GM12864 (cell line): ENCODE measurements around the gene SCO2.

Experiments
- DNase-seq: peaks from one replicate; pipeline ENCODE4 v3.0.0-alpha.2; 2011; ENCODE audit warnings: low read depth
- H3K4me3 ChIP-seq: 2 replicates; pipeline ENCODE4 v1.5.1; 2011; ENCODE audit warnings: mild to moderate bottlenecking, low read depth, low read length, control low read depth
- TF ChIP-seq, protein P1 (sequence below): IDR thresholded peaks from 2 replicates; pipeline ENCODE4 v1.5.1; 2011; ENCODE audit warnings: low read depth, mild to moderate bottlenecking, moderate library complexity, low read length, control low read depth, inconsistent platforms; ENCODE audit errors: missing control alignments

SCO2 gene

DNA sequence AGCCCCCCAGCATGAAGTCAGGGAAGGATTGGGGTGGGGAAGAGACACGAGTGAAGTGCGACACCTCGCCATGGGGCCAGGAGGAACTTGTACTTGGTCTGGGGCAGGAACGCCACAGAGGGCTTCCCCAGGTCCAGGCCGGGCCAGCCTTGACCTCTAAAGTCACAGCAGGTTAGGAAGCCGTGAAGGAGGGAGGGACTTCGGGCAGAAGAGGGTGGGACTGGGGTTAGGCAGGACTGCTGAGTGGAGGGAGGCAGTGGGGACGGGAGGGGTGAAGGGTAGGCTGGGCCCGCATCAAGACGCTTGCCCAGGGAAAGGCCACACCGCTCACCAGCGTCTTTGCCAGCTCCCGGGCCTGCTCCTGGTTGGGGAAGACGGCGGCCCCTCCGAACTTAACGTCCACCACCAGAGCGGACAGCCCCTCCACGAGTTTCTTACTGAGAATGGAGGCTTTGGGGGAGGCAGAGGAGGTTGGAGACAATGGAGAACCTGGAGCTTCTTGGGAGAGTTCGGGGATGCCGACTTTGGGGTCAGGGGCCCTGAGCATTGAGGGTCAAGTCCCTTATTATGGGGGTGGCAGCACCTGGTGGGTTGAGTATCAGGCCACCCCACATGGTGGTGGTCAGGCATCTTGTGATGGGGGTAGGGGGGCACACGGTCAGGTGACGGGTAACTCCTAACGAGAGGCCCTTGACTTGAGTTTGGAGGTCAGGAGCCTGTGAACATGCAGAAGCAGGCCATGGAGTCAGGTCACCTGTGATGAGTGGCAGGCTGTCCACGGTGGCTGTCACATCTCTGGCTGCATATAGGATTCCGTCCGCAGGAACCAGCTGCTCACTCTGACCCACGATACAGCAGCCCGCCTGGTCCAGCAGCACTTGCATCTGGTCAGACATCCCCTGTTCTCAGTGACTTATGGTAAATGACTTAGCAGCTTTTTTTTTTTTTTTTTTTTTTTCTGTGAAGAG lies 1.7 kb upstream of the SCO2 start:
- H3K4me3 ChIP-seq = peak overlapping the region; percentile 60
- TF ChIP-seq, protein P1, sequence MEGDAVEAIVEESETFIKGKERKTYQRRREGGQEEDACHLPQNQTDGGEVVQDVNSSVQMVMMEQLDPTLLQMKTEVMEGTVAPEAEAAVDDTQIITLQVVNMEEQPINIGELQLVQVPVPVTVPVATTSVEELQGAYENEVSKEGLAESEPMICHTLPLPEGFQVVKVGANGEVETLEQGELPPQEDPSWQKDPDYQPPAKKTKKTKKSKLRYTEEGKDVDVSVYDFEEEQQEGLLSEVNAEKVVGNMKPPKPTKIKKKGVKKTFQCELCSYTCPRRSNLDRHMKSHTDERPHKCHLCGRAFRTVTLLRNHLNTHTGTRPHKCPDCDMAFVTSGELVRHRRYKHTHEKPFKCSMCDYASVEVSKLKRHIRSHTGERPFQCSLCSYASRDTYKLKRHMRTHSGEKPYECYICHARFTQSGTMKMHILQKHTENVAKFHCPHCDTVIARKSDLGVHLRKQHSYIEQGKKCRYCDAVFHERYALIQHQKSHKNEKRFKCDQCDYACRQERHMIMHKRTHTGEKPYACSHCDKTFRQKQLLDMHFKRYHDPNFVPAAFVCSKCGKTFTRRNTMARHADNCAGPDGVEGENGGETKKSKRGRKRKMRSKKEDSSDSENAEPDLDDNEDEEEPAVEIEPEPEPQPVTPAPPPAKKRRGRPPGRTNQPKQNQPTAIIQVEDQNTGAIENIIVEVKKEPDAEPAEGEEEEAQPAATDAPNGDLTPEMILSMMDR = no peak
- DNase-seq = no peak

DNA sequence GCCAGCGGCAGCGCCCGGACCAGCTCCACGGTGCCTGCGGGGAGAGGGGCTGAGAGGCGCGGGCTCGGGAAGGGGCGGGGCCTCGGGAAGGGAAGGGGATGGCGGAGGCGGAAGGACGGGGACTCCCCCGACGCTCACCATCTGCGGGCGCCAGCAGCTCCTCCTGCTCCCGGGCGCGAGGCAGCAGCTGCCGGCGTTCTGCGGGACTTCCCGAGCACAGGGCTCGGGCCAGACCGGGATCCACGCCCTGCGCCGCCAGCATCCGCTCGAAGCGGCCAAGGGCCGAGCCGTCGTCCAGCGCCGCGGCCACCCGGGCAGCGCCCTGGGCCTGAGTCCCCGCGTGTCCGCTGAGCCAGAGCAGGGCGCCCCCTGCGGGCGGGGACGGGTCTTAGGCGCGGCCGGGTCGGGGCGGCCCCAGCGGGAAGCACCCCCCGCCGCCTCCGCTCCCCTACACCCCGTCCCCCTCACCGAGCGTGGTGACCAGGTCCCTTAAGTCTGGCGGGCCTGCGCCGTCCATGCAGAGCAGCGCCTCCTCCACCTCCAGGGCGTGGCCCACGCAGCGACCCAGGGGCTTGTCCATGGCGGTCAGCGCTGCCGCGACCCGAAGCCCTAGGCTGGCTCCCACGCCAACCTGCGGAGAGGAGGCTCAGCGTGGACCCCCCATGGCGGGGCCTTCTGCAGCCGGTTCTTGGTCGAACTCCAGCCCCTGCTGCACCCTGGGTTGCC lies 873 bp upstream of the SCO2 start:
- H3K4me3 ChIP-seq = peak overlapping the region; percentile 60
- TF ChIP-seq, protein P1 = peak; percentile 72
- DNase-seq = no peak

DNA sequence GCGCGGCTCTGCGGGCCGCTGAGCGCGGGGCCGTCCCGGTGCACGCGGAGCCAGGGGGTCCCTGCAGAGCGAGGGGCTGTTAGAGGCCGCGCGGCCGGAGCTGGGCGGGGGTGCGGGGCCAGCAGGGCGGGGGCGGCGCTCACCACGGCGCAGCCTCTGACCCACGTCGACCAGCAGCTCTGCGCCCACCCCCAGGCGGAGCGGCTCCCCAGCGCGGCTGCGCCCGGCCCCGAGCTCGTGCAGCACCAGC lies 385 bp upstream of the SCO2 start:
- TF ChIP-seq, protein P1 = peak; percentile 50
- H3K4me3 ChIP-seq = peak overlapping the region; percentile 60
- no peak for DNase-seq

DNA sequence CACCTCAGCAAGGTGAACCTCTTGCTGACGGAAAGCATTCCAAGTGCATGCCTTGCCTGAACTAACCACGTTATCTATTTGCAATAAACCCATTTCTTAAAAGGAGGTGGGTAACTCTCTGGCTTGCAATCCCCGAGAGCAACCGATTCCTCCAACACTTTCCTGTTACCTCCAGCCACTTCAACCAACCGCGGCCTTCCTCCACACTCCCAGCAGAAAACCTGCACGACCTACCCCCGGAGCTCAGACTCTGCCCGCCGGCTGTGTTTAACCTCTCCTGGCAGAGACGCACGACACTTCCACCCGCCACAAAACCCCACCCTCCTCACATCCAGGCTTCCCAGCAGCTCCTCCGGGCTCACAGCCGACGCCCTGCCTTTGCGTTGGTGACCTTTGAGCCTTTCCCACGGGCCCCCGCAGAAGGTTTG lies 708 bp downstream of the SCO2 start:
- TF ChIP-seq, protein P1 = no peak
- no peak for DNase-seq
- H3K4me3 ChIP-seq = peak overlapping the region; percentile 60

DNA sequence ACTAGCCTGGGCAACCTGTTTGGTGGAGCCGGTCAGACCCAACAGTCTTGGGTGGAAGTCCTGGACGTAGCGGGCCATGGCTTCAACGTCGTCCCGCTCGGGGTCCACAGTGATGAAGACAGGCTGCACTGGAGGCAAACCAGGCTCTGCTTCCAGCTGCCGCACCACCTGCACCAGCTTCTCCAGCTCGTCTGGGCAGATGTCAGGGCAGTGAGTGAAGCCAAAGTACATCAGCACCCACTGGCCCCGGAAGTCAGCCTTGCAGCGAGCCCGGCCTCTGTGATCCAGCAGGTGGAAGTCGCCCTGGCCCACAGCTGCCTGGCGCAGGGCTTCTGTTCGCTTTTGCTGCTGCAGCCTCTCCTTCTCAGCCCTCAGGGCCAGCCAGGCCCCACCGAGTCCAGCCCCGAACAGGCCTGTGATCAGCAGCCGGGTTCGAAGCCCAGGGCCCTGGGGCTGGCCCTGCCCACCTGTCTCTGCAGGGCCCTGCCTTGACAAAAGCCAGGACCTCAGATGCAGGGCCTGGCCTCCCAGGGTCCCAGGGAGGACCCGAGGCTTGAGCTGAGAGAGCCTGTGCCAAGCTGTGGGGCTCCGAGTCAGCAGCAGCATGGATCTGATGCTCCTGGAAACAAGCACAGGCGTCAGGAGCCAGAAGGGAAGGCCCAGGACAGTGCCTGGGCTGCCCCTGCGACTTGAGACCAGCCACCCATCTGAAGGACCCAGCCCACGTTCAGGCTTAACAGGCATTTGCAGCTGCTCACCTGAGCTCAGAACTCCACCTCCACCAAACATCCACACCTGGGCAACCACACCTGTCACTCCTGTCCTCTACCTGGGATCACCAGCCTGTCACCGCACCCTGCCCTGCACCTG lies 1.4 kb downstream of the SCO2 start:
- TF ChIP-seq, protein P1 = no peak
- no peak for DNase-seq
- peak overlapping the region; percentile 60 for H3K4me3 ChIP-seq

DNA sequence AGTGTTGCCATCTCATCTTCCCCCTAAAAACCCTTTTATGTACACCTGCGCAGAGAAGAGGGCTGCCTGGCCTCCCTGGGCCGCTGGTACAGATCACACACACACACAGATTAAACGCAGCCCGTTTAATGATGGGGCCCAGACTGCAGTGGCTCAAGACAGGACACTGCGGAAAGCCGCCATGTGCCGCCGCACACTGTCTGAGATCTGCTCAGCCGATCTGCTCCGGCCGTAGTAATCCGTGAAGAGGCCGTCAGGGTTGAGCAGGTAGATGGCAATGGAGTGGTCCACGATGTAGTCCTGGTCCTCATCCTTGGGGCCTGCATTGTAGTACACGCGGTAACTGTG lies 2.0 kb downstream of the SCO2 start:
- no peak for DNase-seq
- TF ChIP-seq, protein P1 = no peak
- no peak overlapping the region for H3K4me3 ChIP-seq
